Fibroblast of mammary gland (primary cell): ENCODE results near the gene HMX1.

Source experiments
- DNase-seq: peaks from one replicate; pipeline ENCODE4 v3.0.0-alpha.2; 2010; ENCODE audit warnings: low read depth
- H3K4me3 ChIP-seq: 2 replicates; pipeline ENCODE4 v1.5.1; 2011; ENCODE audit warnings: low read depth, mild to moderate bottlenecking, low read length, moderate library complexity; ENCODE audit not compliant: control insufficient read depth
- CTCF ChIP-seq: conservative IDR thresholded peaks from 2 replicates; pipeline ENCODE4 v1.5.1; 2011; ENCODE audit warnings: low read depth, low read length, inconsistent platforms; ENCODE audit not compliant: control insufficient read depth, insufficient read depth

Gene HMX1

GRCh38 chr4:8909548-8909947, 37.9 kb upstream of the HMX1 start:
- no peak for TF ChIP-seq CTCF
- H3K4me3 ChIP-seq = no peak overlapping the region
- DNase-seq = no peak

GRCh38 chr4:8908206-8908893, 36.7 kb upstream of the HMX1 start:
- no peak overlapping the region for H3K4me3 ChIP-seq
- DNase-seq = no peak
- TF ChIP-seq CTCF = no peak

- no peak overlapping the region for H3K4me3 ChIP-seq
- TF ChIP-seq CTCF = no peak
- DNase-seq = no peak
These were observed 36.1 kb upstream of the HMX1 start for GRCh38 chr4:8907596-8908205.

GRCh38 chr4:8906991-8907595, 35.5 kb upstream of the HMX1 start:
- TF ChIP-seq CTCF = no peak
- H3K4me3 ChIP-seq = no peak overlapping the region
- no peak for DNase-seq

- H3K4me3 ChIP-seq = no peak overlapping the region
- no peak for DNase-seq
- no peak for TF ChIP-seq CTCF
These were observed 35.0 kb upstream of the HMX1 start for GRCh38 chr4:8906668-8906970.

GRCh38 chr4:8905773-8906667, 34.4 kb upstream of the HMX1 start:
- no peak overlapping the region for H3K4me3 ChIP-seq
- DNase-seq = no peak
- TF ChIP-seq CTCF = no peak
